Activated naive CD4-positive, alpha-beta T cell treated with anti-CD3 and anti-CD28 coated beads, Interleukin-2, amount 50 U/mL, for 72 hours (primary cell): ENCODE measurements around the gene TEX19. TPM values are rescaled to one million over a fixed set of nuclear protein-coding genes. Genes with fewer than 3 reads are reported as not detected.
A peak's percentile ranks its signal among the peaks of the same experiment; 100 is the strongest.

Experiments used
- ATAC-seq, 2 donors: fragments of 150-1000 bp; cut with Tn5 transposase; 2 replicates each; pipeline ENCODE4 v1.10.0; 2021; ENCODE audit warnings: mild to moderate bottlenecking in 2 of 2, moderate library complexity in 2 of 2
- DNase-seq, 2 donors: peaks; one replicate each; pipeline ENCODE4 v3.0.0; 2021 to 2022; ENCODE audit warnings: low spot score in 2 of 2
- H3K27ac Mint-ChIP-seq, 2 donors: one replicate each; pipeline ENCODE4 v1.8.0; 2022; ENCODE audit warnings: mild to moderate bottlenecking in 2 of 2, mixed read lengths in 2 of 2
- H3K36me3 Mint-ChIP-seq, 2 donors: one replicate each; pipeline ENCODE4 v1.8.0; 2022; ENCODE audit warnings: mixed read lengths in 2 of 2
- H3K9me3 Mint-ChIP-seq, 2 donors: one replicate each; pipeline ENCODE4 v1.8.0; 2022; ENCODE audit warnings: mixed read lengths in 2 of 2
- total RNA-seq, 2 donors: library from RNA; stranded (reverse); gene quantifications; one replicate each; pipeline ENCODE4 v1.2.3, GENCODE V29; 2022

TEX19 gene, protein sequence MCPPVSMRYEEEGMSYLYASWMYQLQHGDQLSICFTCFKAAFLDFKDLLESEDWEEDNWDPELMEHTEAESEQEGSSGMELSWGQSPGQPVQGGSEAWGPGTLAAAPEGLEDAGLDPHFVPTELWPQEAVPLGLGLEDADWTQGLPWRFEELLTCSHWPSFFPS
- total RNA-seq, result under 1 TPM; 0.18 to 0.41 TPM

DNA sequence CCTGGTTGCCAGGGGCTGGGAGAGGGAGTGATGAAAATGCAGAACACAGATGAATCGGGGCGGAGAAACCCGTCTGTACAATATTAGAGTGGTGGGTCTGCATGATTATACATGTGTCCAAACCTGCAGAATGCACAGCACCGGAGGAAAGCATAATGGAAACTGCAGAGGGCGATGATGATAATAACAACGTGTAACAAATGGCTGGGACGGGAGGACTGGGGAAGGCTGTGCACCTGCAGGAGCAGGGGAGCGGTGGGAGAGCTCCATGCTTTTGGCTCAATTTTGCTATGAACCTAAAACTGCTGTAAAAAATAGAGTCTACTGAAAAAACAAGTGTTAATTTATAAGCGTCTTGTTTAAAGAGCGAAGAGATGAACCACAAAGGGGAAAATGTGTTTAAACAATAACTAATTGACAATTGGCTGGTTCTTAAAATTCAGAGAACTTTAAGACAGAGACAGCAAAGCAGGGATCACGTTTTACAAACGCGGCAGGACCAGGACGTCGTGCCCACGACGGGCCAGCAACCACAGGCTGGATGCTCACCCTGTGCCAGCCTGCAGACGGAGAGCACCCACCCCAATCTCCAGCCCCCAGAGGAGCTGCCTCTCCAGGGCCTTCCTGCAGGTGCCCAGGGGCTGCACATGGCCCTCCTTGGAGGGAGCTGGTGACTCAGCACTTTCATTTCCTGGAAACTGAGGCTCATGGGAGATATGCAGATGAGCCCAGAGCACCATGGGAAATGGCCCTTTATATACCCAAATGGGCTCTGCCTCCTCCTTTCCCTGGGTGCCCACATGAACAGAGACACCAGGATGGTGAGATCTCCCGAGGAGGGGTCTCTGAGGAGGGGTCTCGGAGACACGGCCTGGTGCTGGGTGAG lies at the start of gene TEX19:
TSS of gene TEX19 (plus strand) at position 783 of the 886 bp plus-strand sequence. CDS start 2,904 bp downstream, outside the sequence.
- no peak for DNase-seq
- ATAC-seq, result peak; percentile 47 to 57
- peak within 1 kb of the TSS in 1 of 2 donors; percentile 5 for H3K27ac Mint-ChIP-seq

DNA sequence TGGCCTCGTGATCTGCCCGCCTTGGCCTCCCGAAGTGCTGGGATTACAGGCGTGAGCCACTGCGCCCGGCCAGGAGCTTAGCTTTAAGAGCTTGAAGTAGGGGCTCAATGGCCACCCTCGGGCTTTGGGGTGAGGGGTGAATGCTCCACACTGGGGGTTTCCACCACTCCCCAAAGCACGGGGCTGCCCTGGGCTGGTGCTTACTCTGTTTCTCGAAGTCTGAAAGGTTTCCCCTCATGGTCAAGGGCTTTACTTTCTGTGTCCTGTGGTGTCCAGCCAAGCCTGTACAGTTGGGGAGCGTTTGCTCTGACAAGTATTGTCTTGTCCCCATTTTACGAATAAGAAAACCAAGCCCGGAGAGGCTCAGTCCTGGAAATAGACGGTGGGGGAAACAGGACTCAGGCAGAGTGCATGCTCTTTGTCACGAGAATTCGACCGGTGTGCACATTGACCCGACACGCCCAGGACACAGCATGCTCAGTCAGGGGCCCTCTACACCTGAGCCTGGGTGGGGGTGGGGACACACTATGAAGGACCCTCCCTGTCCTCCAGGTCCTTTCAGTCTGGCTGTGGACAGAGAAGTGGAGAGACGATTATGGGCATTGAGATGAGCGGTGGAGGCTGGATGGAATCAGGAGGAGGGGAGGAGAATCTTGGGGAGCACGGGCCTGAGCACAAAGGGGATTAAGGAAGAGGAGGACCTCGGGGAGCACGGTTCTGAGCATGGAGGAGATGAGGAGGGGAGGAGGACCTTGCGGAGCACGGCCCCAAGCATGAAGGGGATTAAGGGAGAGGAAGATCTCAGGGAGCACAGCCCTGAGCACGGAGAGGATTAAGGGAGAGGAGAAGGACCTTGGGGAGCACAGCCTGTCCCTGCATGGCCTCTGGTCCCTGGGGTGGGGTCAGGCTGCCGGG lies 49.1 kb upstream of the TEX19 start:
- ATAC-seq (no peak), DNase-seq (no peak)
- Mint-ChIP-seq H3K9me3 (peaks cover 0 to 8% of the 10 kb centered on the region in 2 donors), H3K27ac (peak overlapping the region in 1 of 2 donors; percentile 47), H3K36me3 (peaks cover 11 to 24% of the 10 kb centered on the region in 2 donors)

More for the DNA sequence above, at the start of gene TEX19:
- Mint-ChIP-seq H3K36me3 (no peaks in the 10 kb centered on the region), H3K9me3 (peaks cover 0 to 5% of the 10 kb centered on the region in 2 donors)

DNA sequence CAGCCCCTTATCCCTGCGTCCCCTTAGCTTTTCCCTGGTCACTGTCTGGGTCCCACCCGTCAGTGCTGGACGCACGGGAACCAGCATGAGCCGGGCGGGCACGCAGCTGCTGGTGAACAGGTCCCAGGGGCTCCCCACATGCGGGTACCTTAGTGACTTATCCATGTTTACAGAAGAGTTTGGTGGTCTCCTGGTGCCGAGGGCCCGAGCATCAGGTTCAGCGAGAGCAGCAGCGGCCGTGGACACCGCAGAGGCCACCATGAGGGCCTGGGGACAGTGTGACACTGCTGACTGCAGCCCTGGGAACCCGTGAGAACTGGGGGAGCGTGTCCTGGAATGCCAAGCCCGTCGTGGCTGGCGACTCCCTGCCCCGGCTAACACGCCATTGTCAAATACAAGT lies 48.2 kb upstream of the TEX19 start:
- Mint-ChIP-seq H3K9me3 (peaks cover 0 to 8% of the 10 kb centered on the region in 2 donors), H3K27ac (peak overlapping the region; percentile 45 to 47), H3K36me3 (peaks cover 18 to 24% of the 10 kb centered on the region in 2 donors)
- ATAC-seq (no peak), DNase-seq (no peak)

DNA sequence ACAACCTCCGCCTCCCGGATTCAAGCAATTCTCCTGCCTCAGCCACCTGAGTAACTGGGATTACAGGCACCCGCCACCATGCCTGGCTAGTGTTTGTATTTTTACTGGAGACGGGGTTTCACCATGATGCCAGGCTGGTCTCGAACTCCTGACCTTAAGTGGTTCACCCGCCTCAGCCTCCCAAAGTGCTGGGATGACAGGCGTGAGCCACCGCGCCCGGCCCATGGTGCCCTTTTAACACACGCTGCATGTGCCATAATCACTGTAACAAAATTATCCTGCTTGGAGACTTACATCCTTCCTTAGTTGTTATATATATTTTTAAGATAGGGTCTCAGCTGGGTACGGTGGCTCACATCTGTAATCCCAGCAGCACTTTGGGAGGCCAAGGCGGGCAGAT lies 47.1 kb upstream of the TEX19 start:
- DNase-seq, result no peak
- Mint-ChIP-seq H3K27ac (no peak overlapping the region), H3K9me3 (peaks cover 0 to 5% of the 10 kb centered on the region in 2 donors), H3K36me3 (peaks cover 20 to 29% of the 10 kb centered on the region in 2 donors)
- ATAC-seq, result no peak

DNA sequence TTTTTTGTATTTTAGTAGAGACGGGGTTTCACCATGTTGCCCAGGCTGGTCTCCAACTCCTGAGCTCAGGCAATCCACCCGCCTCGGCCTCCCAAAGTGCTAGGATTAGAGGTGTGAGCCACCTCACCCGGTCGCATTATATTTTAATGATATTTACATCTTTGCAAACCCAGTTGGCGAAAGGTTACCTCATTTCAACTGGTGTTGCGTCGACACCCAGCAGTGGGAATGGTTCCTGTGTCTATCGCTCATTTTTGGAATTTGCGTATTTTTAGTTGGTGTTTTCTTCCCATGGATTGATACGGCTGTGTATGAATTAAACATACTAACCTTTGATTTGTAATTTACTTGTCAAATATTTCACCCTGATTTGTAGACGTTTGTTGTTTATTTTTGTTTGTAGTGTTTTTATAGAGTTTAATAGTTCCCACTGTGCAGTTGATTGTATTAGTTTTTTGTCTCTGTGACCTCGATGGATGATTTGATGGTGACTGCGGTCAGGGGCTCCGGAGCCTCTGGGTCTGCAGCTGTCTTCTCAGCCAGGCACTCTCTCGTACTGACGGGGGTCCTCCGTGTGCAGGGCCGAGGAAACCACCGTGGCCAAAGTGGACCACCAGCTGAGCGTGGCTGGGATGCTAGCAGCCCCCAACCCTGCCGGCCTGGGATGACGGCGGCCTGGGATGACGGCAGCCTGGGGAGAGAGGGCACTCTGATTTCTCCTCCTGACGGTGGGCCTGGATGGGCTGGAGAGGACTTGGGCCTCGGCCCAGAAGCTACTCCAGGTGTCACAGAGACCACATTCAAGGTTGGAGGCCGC lies 45.6 kb upstream of the TEX19 start:
- no peak for ATAC-seq
- H3K27ac Mint-ChIP-seq, result peak overlapping the region; percentile 40 to 85

DNA sequence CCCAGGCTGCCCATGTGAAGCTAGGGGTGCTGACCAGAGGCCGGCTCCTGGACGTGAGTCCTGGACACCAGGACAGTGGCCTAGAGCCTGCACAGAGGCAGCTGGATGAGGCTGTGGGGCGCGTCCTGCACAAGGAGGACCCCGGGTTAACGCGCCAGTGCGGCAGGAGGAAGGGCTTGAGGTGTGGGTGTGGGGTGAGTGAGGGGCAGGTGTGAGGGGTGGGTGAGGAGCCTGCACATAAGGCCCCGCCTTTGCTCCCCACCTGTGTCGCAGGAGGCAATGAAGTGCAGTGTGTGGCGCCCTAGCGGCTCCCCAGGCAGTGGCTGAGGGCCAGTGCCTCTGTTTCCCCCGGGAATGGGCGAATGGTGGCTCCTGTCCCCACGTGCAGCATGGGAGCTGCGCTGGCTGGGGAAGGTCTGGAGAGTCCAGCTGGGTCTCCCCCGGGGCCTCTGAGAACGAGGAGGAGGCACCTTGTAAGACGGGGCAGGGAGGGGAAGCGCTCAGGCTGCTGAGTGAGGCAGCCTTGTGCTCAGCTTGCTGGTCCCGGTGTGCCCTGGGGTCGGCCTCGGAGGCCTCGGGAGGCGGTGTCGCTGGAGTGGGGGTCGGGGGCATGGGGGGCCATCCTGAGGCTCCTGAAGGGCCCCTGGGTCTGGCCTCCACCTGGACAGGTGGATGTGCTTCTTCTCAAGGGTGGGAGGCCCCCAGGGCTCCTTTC lies 44.9 kb upstream of the TEX19 start:
- Mint-ChIP-seq H3K36me3 (peaks cover 12 to 34% of the 10 kb centered on the region in 2 donors), H3K9me3 (no peaks in the 10 kb centered on the region), H3K27ac (peak overlapping the region; percentile 40 to 85)
- no peak for ATAC-seq
- DNase-seq, result no peak

More for the DNA sequence above, 45.6 kb upstream of the TEX19 start:
- no peaks in the 10 kb centered on the region for H3K9me3 Mint-ChIP-seq
- DNase-seq, result no peak
- peaks cover 12 to 34% of the 10 kb centered on the region in 2 donors for H3K36me3 Mint-ChIP-seq

DNA sequence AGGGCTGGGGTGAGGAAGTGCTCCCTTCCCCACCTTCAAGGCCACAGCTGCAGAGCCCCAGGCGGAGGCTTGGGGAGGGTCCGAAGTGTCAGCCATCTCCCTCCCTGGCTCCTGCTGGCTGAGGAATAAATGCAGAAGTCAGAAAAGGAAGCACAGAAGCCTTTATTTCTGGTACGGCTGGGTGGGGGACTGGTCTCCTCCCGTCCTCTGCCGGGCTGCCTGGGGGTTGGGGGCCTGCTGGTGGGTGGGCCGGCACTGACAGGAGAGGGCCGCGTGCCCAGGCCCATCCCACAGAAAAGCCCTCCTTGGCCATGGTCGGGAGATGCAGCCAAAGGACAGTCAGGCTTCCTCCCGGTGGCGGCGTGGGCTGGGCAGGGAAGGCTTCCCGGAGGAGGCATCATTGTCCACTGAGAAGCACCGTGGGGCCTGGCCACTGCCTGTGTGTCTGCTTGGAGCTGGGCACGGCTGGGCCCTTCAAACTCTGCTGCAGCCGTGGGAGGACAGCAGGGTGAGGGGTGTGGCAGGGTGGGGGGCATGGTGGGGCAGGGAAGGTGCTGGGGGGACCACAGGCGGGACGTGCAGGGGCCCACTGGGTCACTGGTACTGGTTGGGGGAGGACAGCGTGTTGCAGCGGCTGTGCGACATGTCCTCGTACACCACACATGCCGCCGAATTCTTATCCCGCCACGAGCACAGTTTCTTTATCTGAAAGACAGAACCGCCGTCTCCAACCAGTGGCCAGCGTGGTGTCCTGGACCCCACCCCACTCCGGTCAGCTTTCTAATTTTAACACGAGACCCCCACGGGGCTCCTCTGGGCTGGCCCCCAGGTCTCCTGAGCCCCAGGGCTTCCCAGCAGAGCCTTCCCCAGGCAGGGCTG lies 44.1 kb upstream of the TEX19 start:
- DNase-seq, result no peak
- Mint-ChIP-seq H3K27ac (peak overlapping the region in 1 of 2 donors; percentile 40), H3K9me3 (no peaks in the 10 kb centered on the region), H3K36me3 (peaks cover 12 to 34% of the 10 kb centered on the region in 2 donors)
- no peak for ATAC-seq

DNA sequence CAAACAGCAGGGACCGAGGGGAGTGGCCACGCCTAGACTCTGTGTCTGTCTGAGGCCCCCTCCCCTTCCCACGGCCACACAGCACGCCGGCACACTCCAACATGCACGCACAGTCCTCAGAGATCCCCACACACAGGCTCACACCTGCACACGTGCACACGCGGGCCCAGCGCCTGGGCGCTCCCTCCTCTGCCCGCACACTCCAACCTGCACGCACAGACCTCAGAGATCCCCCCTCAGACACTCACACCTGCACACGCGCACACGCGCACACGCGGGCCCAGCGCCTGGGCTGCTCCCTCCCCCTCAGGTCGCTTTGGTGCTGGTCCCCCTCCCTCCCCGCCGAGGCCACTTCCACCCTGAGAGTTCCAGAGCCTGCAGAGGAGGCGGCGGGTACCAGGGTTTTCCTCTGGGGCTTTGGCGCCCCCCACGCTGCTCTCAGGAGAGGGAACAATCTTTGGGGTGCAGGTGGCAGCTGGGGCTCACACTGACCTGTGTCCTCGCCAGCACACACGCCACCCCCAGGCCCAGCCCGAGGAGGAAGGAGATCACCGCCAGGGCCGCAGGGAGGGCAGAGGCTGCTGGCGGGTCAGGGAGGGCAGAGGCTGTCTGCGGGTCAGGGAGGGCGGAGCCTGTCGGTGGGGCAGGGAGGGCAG lies 43.2 kb upstream of the TEX19 start:
- ATAC-seq (peak; percentile 37 to 56), DNase-seq (no peak)
- peak overlapping the region in 1 of 2 donors; percentile 98 for H3K27ac Mint-ChIP-seq

DNA sequence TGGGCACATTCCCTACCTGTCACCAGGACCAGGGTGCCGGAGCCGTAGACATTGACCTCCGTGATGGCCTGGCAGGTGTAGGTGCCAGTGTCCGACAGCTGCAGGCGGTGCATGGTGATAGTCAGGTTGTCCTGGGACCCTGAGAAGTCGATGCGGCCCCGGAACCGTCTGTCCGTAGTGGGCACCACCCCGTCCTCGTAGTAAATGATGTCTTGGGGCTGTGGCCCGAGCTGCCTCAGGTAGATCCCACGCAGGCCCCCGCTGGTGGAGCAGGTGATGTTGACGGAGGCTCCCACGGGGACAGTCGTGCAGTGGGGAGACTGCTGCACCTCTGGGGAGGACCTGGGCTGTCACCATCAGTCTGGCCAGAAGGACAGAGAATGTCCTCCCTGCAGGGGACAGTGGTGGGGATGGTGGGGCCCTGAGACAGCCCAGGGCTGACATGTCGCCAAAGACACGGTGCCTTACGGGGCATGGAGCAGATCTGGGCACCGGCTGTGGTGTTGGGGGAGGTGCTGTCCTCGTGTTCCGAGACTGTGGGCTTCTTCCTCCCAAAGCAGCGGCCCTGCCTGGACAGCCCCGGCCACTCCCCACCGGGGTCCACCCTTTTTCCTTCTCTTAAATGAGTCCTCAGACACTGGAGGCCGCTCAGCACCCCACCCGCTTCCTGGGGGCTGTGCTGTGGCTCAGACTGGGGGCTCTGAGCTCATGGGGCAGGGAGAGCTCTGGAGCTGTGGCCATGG lies 42.2 kb upstream of the TEX19 start:
- Mint-ChIP-seq H3K27ac (peak overlapping the region in 1 of 2 donors; percentile 98), H3K36me3 (peaks cover 18 to 34% of the 10 kb centered on the region in 2 donors), H3K9me3 (no peaks in the 10 kb centered on the region)
- peak; percentile 21 to 27 for ATAC-seq
- no peak for DNase-seq

More for the DNA sequence above, 43.2 kb upstream of the TEX19 start:
- Mint-ChIP-seq H3K36me3 (peaks cover 12 to 34% of the 10 kb centered on the region in 2 donors), H3K9me3 (no peaks in the 10 kb centered on the region)

DNA sequence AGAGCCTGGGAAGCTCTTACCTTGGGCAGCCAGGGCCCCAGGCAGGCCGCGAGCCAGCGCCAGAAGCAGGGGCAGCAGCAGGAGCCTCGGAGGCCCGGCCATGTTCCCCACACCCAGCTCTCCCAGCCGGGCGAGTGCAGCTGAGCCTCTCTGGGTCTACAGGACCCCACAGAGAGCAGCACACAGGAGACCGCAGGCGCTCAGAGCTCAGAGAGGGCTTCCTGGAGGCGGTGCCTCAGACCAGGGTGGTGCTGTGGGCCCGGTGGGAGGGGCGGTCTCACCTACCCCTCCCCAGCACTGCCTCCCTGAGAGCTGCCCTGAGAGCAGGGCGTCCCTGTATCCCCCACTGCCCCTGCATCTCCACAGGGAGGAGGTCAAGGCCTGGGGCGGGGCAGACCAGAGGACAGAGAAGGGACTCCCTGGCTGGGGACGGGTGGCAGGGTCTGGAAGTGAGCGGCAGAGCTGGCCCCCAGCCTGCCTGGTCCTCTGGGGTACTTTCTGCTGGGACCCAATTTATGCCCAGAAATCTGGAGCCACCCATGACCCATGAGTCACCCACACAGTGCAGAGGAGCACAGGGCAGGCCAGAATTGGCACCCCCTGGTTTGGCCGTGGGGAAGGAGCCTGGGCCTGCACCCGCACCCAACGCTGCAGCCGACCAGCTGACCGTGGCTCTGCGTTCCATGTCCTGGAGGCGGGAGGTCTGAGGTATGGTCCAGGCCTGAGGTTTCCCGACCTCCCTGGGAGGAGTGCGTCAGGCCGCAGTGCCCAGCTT lies 41.5 kb upstream of the TEX19 start, which contains the start of gene CD7:
TSS of gene CD7 (minus strand) at position 215 of the 775 bp plus-strand sequence. CDS start at position 102, 113 bp downstream.
- Mint-ChIP-seq H3K27ac (peak within 1 kb of the TSS in 1 of 2 donors; percentile 98), H3K36me3 (peaks cover 23 to 34% of the 10 kb centered on the region in 2 donors), H3K9me3 (no peaks in the 10 kb centered on the region)
- peak; percentile 73 to 82 for ATAC-seq
- DNase-seq, result peak in 1 of 2 donors; percentile 71

DNA sequence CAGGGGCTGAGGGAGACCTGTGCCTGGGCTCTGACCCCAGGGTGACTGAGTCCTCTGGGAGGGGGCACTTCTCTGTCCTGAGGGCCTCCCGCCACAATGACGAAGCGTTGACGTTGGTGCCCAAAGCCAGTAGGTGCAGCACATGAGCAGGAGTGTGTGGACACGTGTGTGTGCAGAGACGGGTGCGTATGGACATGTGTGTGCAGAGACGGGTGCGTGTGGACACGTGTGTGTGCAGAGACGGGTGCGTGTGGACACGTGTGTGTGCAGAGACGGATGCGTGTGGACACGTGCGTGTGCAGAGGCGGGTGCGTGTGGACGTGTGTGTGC lies 40.9 kb upstream of the TEX19 start:
- H3K9me3 Mint-ChIP-seq, result no peaks in the 10 kb centered on the region
- DNase-seq, result no peak
- peaks cover 23 to 34% of the 10 kb centered on the region in 2 donors for H3K36me3 Mint-ChIP-seq
- H3K27ac Mint-ChIP-seq, result no peak overlapping the region
- ATAC-seq, result no peak

DNA sequence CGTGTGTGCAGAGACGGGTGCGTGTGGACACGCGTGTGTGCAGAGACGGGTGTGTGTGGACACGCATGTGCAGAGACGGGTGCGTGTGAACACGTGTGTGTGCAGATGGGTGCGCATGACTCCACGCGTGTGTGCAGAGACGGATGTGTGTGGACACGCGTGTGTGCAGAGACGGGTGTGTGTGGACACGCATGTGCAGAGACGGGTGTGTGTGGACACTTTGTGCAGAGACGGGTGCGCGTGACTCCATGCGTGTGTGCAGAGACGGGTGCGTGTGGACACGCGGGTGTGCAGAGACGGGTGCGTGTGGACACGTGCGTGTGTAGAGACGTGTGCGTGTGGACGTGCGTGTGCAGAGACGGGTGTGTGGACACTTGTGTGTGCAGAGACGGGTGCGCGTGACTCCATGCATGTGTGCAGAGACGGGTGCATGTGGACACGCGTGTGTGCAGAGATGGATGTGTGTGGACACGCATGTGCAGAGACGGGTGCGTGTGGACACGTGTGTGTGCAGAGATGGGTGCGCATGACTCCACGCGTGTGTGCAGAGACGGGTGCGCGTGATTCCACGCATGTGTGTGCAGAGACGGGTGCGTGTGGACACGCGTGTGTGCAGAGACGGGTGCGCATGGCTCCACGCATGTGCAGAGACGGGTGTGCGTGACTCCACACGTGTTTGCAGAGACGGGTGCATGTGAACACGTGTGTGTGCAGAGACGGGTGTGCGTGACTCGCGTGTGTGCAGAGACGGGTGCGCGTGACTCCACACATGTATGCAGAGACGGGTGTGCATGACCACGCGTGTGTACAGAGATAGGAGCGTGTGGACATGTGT lies 40.1 kb upstream of the TEX19 start:
- Mint-ChIP-seq H3K36me3 (peaks cover 15 to 25% of the 10 kb centered on the region in 2 donors), H3K9me3 (no peaks in the 10 kb centered on the region), H3K27ac (no peak overlapping the region)
- DNase-seq, result no peak
- ATAC-seq, result no peak
